Neuronal stem cell (in vitro differentiated cells): ENCODE results near the gene CDCP2.
A peak's percentile ranks its signal among the peaks of the same experiment; 100 is the strongest.
"Not testable (repeated sequence)": the region's sequence is repeated elsewhere in the genome, so short reads cannot be mapped to it uniquely, and the experiment has no call there.

ENCODE experiments used
- DNase-seq: peaks from one replicate; pipeline ENCODE4 v3.0.0-alpha.2; 2013; ENCODE audit warnings: low spot score
- H2AFZ ChIP-seq: one replicate; pipeline ENCODE4 v1.6.1; 2013; ENCODE audit warnings: mild to moderate bottlenecking, low read length, inconsistent platforms
- H2AK5ac ChIP-seq: 2 replicates; pipeline ENCODE4 v1.6.1; 2013; ENCODE audit warnings: low read depth, mild to moderate bottlenecking, inconsistent platforms, low read length, moderate library complexity, mixed read lengths
- H2BK120ac ChIP-seq: 2 replicates; pipeline ENCODE4 v1.6.1; 2013; ENCODE audit warnings: low read depth, mild to moderate bottlenecking, inconsistent platforms, low read length, moderate library complexity, mixed read lengths
- H2BK12ac ChIP-seq: one replicate; pipeline ENCODE4 v1.6.1; 2013; ENCODE audit warnings: low read length, inconsistent platforms
- H2BK15ac ChIP-seq: 2 replicates; pipeline ENCODE4 v1.6.1; 2013; ENCODE audit warnings: mild to moderate bottlenecking, low read length, inconsistent platforms, mixed read lengths
- H2BK5ac ChIP-seq: one replicate; pipeline ENCODE4 v1.6.1; 2013; ENCODE audit warnings: inconsistent platforms, mild to moderate bottlenecking, low read length, moderate library complexity
- H3K14ac ChIP-seq: one replicate; pipeline ENCODE4 v1.6.1; 2013; ENCODE audit warnings: low read length, inconsistent platforms
- H3K18ac ChIP-seq: 2 replicates; pipeline ENCODE4 v1.6.1; 2013; ENCODE audit warnings: low read length, inconsistent platforms
- H3K23ac ChIP-seq: 2 replicates; pipeline ENCODE4 v1.6.1; 2013; ENCODE audit warnings: low read depth, mild to moderate bottlenecking, mixed read lengths, low read length, inconsistent platforms; ENCODE audit not compliant: poor library complexity
- H3K27ac ChIP-seq: replicated peaks from 3 replicates; pipeline ENCODE4 v1.5.1; 2013; ENCODE audit warnings: low read length, inconsistent platforms
- H3K27me3 ChIP-seq, 3 experiments: 2 replicates each; pipeline ENCODE4 v1.6.1; 2013; ENCODE audit warnings: low read length in 3 of 3, mild to moderate bottlenecking in 2 of 3, inconsistent platforms in 1 of 3, low read depth in 1 of 3, mixed read lengths in 1 of 3, moderate library complexity in 1 of 3; ENCODE audit not compliant: control insufficient read depth in 3 of 3, insufficient read depth in 3 of 3
- H3K36me3 ChIP-seq, 2 donors: replicated peaks in 1 of 2; 2 replicates each; pipeline ENCODE4 v1.6.1; 2013; ENCODE audit warnings: low read length in 2 of 2; ENCODE audit not compliant: control insufficient read depth in 2 of 2, insufficient read depth in 2 of 2
- H3K4ac ChIP-seq: 2 replicates; pipeline ENCODE4 v1.6.1; 2013; ENCODE audit warnings: inconsistent platforms, mild to moderate bottlenecking, low read length, moderate library complexity
- H3K4me1 ChIP-seq, 2 donors: 1 replicate in 1 of 2; 2 replicates in 1 of 2; pipeline ENCODE4 v1.6.1; 2013; ENCODE audit warnings: low read length in 2 of 2, low read depth in 1 of 2; ENCODE audit not compliant: control insufficient read depth in 2 of 2, insufficient read depth in 1 of 2
- H3K4me2 ChIP-seq: one replicate; pipeline ENCODE4 v1.6.1; 2013; ENCODE audit warnings: mild to moderate bottlenecking, low read length, inconsistent platforms; ENCODE audit not compliant: insufficient read depth, poor library complexity, severe bottlenecking
- H3K4me3 ChIP-seq, 2 donors: 2 replicates each; pipeline ENCODE4 v1.5.1; 2013; ENCODE audit warnings: low read length in 2 of 2, mild to moderate bottlenecking in 2 of 2, inconsistent platforms in 1 of 2, moderate library complexity in 1 of 2
- H3K79me1 ChIP-seq: one replicate; pipeline ENCODE4 v1.6.1; 2013; ENCODE audit warnings: low read depth, mild to moderate bottlenecking, inconsistent platforms, low read length, moderate library complexity
- H3K9ac ChIP-seq: one replicate; pipeline ENCODE4 v1.6.1; 2013; ENCODE audit warnings: mild to moderate bottlenecking, low read depth, low read length, inconsistent platforms; ENCODE audit not compliant: poor library complexity
- H3K9me3 ChIP-seq, 2 donors: replicated peaks in 1 of 2; 2 replicates each; pipeline versions ENCODE3 to v1.6.1; 2013; ENCODE audit warnings: low read length in 2 of 2, mild to moderate bottlenecking in 2 of 2, inconsistent platforms in 1 of 2, low read depth in 1 of 2, mixed read lengths in 1 of 2, moderate library complexity in 1 of 2; ENCODE audit not compliant: control insufficient read depth in 2 of 2, insufficient read depth in 1 of 2
- H4K8ac ChIP-seq: one replicate; pipeline ENCODE4 v1.6.1; 2013; ENCODE audit warnings: low read depth, mild to moderate bottlenecking, inconsistent platforms, low read length, moderate library complexity
- H4K91ac ChIP-seq: one replicate; pipeline ENCODE4 v1.6.1; 2013; ENCODE audit warnings: low read length, low read depth, mild to moderate bottlenecking, inconsistent platforms; ENCODE audit not compliant: poor library complexity
- WGBS, 2 donors: extraction: QIAGEN DNeasy Blood & Tissue Kit; methylation state at CpG; one replicate each; pipeline ENCODE4 v1.1.7; 2013; ENCODE audit warnings: missing lambda C conversion rate in 2 of 2, mixed read lengths in 1 of 2; ENCODE audit not compliant: insufficient read length in 2 of 2, insufficient replicate concordance in 1 of 2; ENCODE audit errors: extremely low coverage in 2 of 2; 5-methylcytosine and 5-hydroxymethylcytosine counted together

The CDCP2 gene

GRCh38 chr1:54105080-54105479 lies 47.7 kb downstream of the CDCP2 start:
- Histone ChIP-seq H3K4me1 (peaks cover 0 to 3% of the 10 kb centered on the region in 2 donors), H3K9ac (no peak overlapping the region), H2BK15ac (no peak overlapping the region), H3K4me2 (no peak overlapping the region), H3K4ac (no peak overlapping the region), H3K9me3 (no peaks in the 10 kb centered on the region), H2AK5ac (no peak overlapping the region), H2BK120ac (no peak overlapping the region), H3K79me1 (no peaks in the 10 kb centered on the region), H2AFZ (no peak overlapping the region), H3K27me3 (no peaks in the 10 kb centered on the region), H2BK5ac (peak overlapping the region; percentile 70), H2BK12ac (no peak overlapping the region), H3K36me3 (no peaks in the 10 kb centered on the region), H3K27ac (no peak overlapping the region), H4K8ac (no peak overlapping the region), H3K18ac (no peak overlapping the region), H4K91ac (no peak overlapping the region), H3K14ac (no peak overlapping the region), H3K23ac (no peak overlapping the region), H3K4me3 (no peak overlapping the region)
- no CpG with 5 or more reads among the region's 1 CpG for WGBS, 2 donors
- DNase-seq: no peak

GRCh38 chr1:54104613-54105012 lies 48.2 kb downstream of the CDCP2 start:
- H3K4me1 ChIP-seq, H3K27ac ChIP-seq, H3K18ac ChIP-seq, H3K9ac ChIP-seq, H2AFZ ChIP-seq, H3K23ac ChIP-seq, DNase-seq, H3K79me1 ChIP-seq, H3K9me3 ChIP-seq, H3K4me3 ChIP-seq, H3K36me3 ChIP-seq, H2BK15ac ChIP-seq, H3K27me3 ChIP-seq, H2BK12ac ChIP-seq, H2AK5ac ChIP-seq, H4K8ac ChIP-seq, H4K91ac ChIP-seq, H3K4me2 ChIP-seq, H3K4ac ChIP-seq, H2BK120ac ChIP-seq, H3K14ac ChIP-seq: not testable (repeated sequence)
- no CpG with 5 or more reads among the region's 9 CpGs for WGBS, 2 donors
- peak overlapping the region; percentile 70 for H2BK5ac ChIP-seq

DNA sequence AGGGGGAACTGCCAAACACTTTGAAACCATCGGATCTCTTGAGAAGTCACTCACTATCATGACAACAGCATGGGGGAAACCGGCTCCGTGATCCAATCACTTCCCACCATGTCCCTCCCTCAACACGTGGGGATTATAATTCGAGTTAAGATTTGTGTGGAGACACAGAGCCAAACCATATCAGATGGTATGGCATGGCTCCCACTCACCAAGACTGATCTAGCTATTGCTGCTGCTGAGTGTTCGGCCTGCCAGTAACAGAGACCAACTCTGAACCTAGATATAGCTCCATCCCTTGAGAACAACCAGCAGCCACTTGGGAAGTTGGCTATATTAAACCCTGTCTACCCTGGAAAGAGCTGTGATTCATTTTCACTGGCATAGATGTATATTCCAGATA lies 49.4 kb downstream of the CDCP2 start:
- no peak overlapping the region for H2AFZ ChIP-seq
- H4K91ac ChIP-seq: no peak overlapping the region
- no peak overlapping the region for H3K9ac ChIP-seq
- no peak overlapping the region for H2AK5ac ChIP-seq
- no peaks in the 10 kb centered on the region for H3K9me3 ChIP-seq
- no peak overlapping the region for H2BK12ac ChIP-seq
- H2BK5ac ChIP-seq: no peak overlapping the region
- no peak overlapping the region for H3K4me2 ChIP-seq
- no peaks in the 10 kb centered on the region for H3K27me3 ChIP-seq
- H3K79me1 ChIP-seq: no peaks in the 10 kb centered on the region
- H3K23ac ChIP-seq: no peak overlapping the region
- no peak overlapping the region for H2BK120ac ChIP-seq
- H3K27ac ChIP-seq: no peak overlapping the region
- H3K4me3 ChIP-seq: no peak overlapping the region
- H3K14ac ChIP-seq: no peak overlapping the region
- no peak overlapping the region for H2BK15ac ChIP-seq
- no CpG with 5 or more reads among the region's 6 CpGs for WGBS, 2 donors
- no peak overlapping the region for H3K18ac ChIP-seq
- H3K4ac ChIP-seq: no peak overlapping the region
- H4K8ac ChIP-seq: no peak overlapping the region
- DNase-seq: no peak
- H3K4me1 ChIP-seq: peaks cover 0 to 3% of the 10 kb centered on the region in 2 donors
- H3K36me3 ChIP-seq: no peaks in the 10 kb centered on the region

GRCh38 chr1:54100500-54100899 lies 52.3 kb downstream of the CDCP2 start:
- no peak for DNase-seq
- Histone ChIP-seq H3K9ac (no peak overlapping the region), H4K91ac (no peak overlapping the region), H3K27ac (no peak overlapping the region), H3K27me3 (no peaks in the 10 kb centered on the region), H2BK12ac (no peak overlapping the region), H4K8ac (no peak overlapping the region), H3K18ac (no peak overlapping the region), H2BK15ac (no peak overlapping the region), H3K14ac (no peak overlapping the region), H2BK5ac (no peak overlapping the region), H3K79me1 (no peaks in the 10 kb centered on the region), H2AK5ac (no peak overlapping the region), H3K4me1 (peaks cover 0 to 2% of the 10 kb centered on the region in 2 donors), H3K23ac (no peak overlapping the region), H3K4me3 (no peak overlapping the region), H3K4ac (no peak overlapping the region), H2AFZ (no peak overlapping the region), H3K36me3 (peaks cover 0 to 14% of the 10 kb centered on the region in 2 donors), H2BK120ac (no peak overlapping the region), H3K9me3 (no peaks in the 10 kb centered on the region), H3K4me2 (no peak overlapping the region)
- WGBS, 2 donors: no CpG with 5 or more reads among the region's 2 CpGs
